Smooth muscle cell (in vitro differentiated cells): ENCODE measurements around the gene PIANP. TPM values are rescaled to one million over a fixed set of nuclear protein-coding genes. Genes with fewer than 3 reads are reported as not detected.
A peak's percentile ranks its signal among the peaks of the same experiment; 100 is the strongest.

Experiments
- DNase-seq: peaks from one replicate; lab custom pipeline; 2025; ENCODE audit not compliant: unreplicated experiment; lab: John Stamatoyannopoulos, UW
- H2AFZ ChIP-seq: fragments of 200-600 bp; sonication (generic); 2 replicates; pipeline ENCODE4 v1.6.0; 2016; ENCODE audit warnings: antibody characterized with exemption, low read depth, mild to moderate bottlenecking
- H3F3A ChIP-seq: fragments of 200-600 bp; sonication (generic); 2 replicates; pipeline ENCODE4 v1.6.0; 2017; ENCODE audit warnings: antibody characterized with exemption, low read depth
- H3K27ac ChIP-seq: fragments of 200-600 bp; sonication (generic); 2 replicates; pipeline ENCODE4 v1.5.1; 2016; ENCODE audit warnings: low read depth, mild to moderate bottlenecking
- H3K27me3 ChIP-seq: fragments of 200-600 bp; sonication (generic); 2 replicates; pipeline ENCODE4 v1.6.1; 2016; ENCODE audit warnings: low read depth, mild to moderate bottlenecking
- H3K36me3 ChIP-seq: fragments of 200-600 bp; sonication (generic); 2 replicates; pipeline ENCODE4 v1.5.1; 2016; ENCODE audit warnings: low read depth
- H3K4me1 ChIP-seq: fragments of 200-600 bp; sonication (generic); 2 replicates; pipeline ENCODE4 v1.5.1; 2016; ENCODE audit warnings: low read depth
- H3K4me2 ChIP-seq: fragments of 200-600 bp; sonication (generic); 2 replicates; pipeline ENCODE4 v1.6.0; 2016; ENCODE audit warnings: mild to moderate bottlenecking
- H3K4me3 ChIP-seq: fragments of 200-600 bp; sonication (generic); 2 replicates; pipeline ENCODE4 v1.5.1; 2016; ENCODE audit warnings: mild to moderate bottlenecking
- H3K79me2 ChIP-seq: fragments of 200-600 bp; sonication (generic); 2 replicates; pipeline ENCODE4 v1.6.0; 2016; ENCODE audit warnings: low read depth, mild to moderate bottlenecking
- H3K9ac ChIP-seq: fragments of 200-600 bp; sonication (generic); 2 replicates; pipeline ENCODE4 v1.6.0; 2016; ENCODE audit warnings: low read depth
- H3K9me3 ChIP-seq: fragments of 200-600 bp; sonication (generic); replicated peaks from 2 replicates; pipeline ENCODE4 v1.5.1; 2016; ENCODE audit warnings: low read depth
- H4K20me1 ChIP-seq: fragments of 200-600 bp; sonication (generic); 2 replicates; pipeline ENCODE4 v1.6.0; 2016; ENCODE audit warnings: low read depth
- CTCF ChIP-seq: fragments of 200-600 bp; sonication (generic); IDR thresholded peaks from 2 replicates; pipeline ENCODE4 v1.5.1; 2017; ENCODE audit warnings: borderline replicate concordance, mild to moderate bottlenecking, antibody characterized with exemption; ENCODE audit not compliant: insufficient read depth, poor library complexity, severe bottlenecking
- WGBS: methylation state at CpG from one replicate; pipeline ENCODE4 v1.1.7; 2016; ENCODE audit warnings: low lambda C conversion rate; 5-methylcytosine and 5-hydroxymethylcytosine counted together
- polyA plus RNA-seq: library from polyadenylated mRNA; unstranded; fragments of >200 nt; fragmentation: Nextera tagmentation; extraction: Ambion mirVana; gene quantifications from 2 replicates; pipeline ENCODE4 v1.2.1, GENCODE V29; 2016
- total RNA-seq: library from RNA; depleted of rRNA; stranded (reverse); fragments of >200 nt; gene quantifications from 2 replicates; pipeline ENCODE4 v1.2.3, GENCODE V29; 2014

PIANP gene
- total and polyA plus RNA-seq, 2 experiments from 2014 or later: 3.8 TPM; not detected in 1

GRCh38 chr12:6697584-6698351 is 2.8 kb downstream of the PIANP start:
- Histone ChIP-seq H3K27me3 (peaks cover 29% of the 10 kb centered on the region), H3K36me3 (no peaks in the 10 kb centered on the region), H3K4me1 (no peaks in the 10 kb centered on the region), H4K20me1 (no peaks in the 10 kb centered on the region), H3K9me3 (no peaks in the 10 kb centered on the region), H2AFZ (no peak overlapping the region), H3K27ac (no peak overlapping the region), H3K79me2 (no peaks in the 10 kb centered on the region), H3F3A (no peaks in the 10 kb centered on the region), H3K4me2 (no peak overlapping the region), H3K4me3 (no peak overlapping the region), H3K9ac (no peak overlapping the region)
- DNase-seq: no peak
- 73% methylated on average over 10 of the region's 17 CpGs for WGBS
- TF ChIP-seq CTCF: peak; percentile 56

GRCh38 chr12:6696690-6697583 is 3.7 kb downstream of the PIANP start:
- Histone ChIP-seq H3K9me3 (no peaks in the 10 kb centered on the region), H3K4me2 (no peak overlapping the region), H3K4me1 (no peaks in the 10 kb centered on the region), H3K4me3 (no peak overlapping the region), H3K36me3 (no peaks in the 10 kb centered on the region), H3K27me3 (peaks cover 29% of the 10 kb centered on the region), H2AFZ (no peak overlapping the region), H4K20me1 (no peaks in the 10 kb centered on the region), H3K79me2 (no peaks in the 10 kb centered on the region), H3K9ac (no peak overlapping the region), H3K27ac (no peak overlapping the region), H3F3A (no peaks in the 10 kb centered on the region)
- TF ChIP-seq CTCF: no peak
- DNase-seq: no peak
- WGBS: 94% methylated on average over 17 of the region's 17 CpGs

GRCh38 chr12:6695313-6696045 is 5.1 kb downstream of the PIANP start:
- Histone ChIP-seq H3K9ac (no peak overlapping the region), H3K79me2 (no peaks in the 10 kb centered on the region), H3K4me1 (peaks cover under 1% of the 10 kb centered on the region), H3K27me3 (peaks cover 21% of the 10 kb centered on the region), H4K20me1 (no peaks in the 10 kb centered on the region), H3F3A (peaks cover 12% of the 10 kb centered on the region), H2AFZ (no peak overlapping the region), H3K27ac (no peak overlapping the region), H3K36me3 (no peaks in the 10 kb centered on the region), H3K9me3 (no peaks in the 10 kb centered on the region), H3K4me2 (no peak overlapping the region), H3K4me3 (no peak overlapping the region)
- 92% methylated on average over 6 of the region's 11 CpGs for WGBS
- DNase-seq: no peak
- TF ChIP-seq CTCF: no peak
